Neuronal stem cell (in vitro differentiated cells): Measurements from ENCODE around the gene ESYT1.
"Not testable (repeated sequence)": the region's sequence is repeated elsewhere in the genome, so short reads cannot be mapped to it uniquely, and the experiment has no call there.

Source experiments
- DNase-seq: peaks from one replicate; pipeline ENCODE4 v3.0.0-alpha.2; 2013; ENCODE audit warnings: low spot score
- H2AFZ ChIP-seq: one replicate; pipeline ENCODE4 v1.6.1; 2013; ENCODE audit warnings: mild to moderate bottlenecking, low read length, inconsistent platforms
- H2AK5ac ChIP-seq: 2 replicates; pipeline ENCODE4 v1.6.1; 2013; ENCODE audit warnings: low read depth, mild to moderate bottlenecking, inconsistent platforms, low read length, moderate library complexity, mixed read lengths
- H2BK120ac ChIP-seq: 2 replicates; pipeline ENCODE4 v1.6.1; 2013; ENCODE audit warnings: low read depth, mild to moderate bottlenecking, inconsistent platforms, low read length, moderate library complexity, mixed read lengths
- H2BK12ac ChIP-seq: one replicate; pipeline ENCODE4 v1.6.1; 2013; ENCODE audit warnings: low read length, inconsistent platforms
- H2BK15ac ChIP-seq: 2 replicates; pipeline ENCODE4 v1.6.1; 2013; ENCODE audit warnings: mild to moderate bottlenecking, low read length, inconsistent platforms, mixed read lengths
- H2BK5ac ChIP-seq: one replicate; pipeline ENCODE4 v1.6.1; 2013; ENCODE audit warnings: inconsistent platforms, mild to moderate bottlenecking, low read length, moderate library complexity
- H3K14ac ChIP-seq: one replicate; pipeline ENCODE4 v1.6.1; 2013; ENCODE audit warnings: low read length, inconsistent platforms
- H3K18ac ChIP-seq: 2 replicates; pipeline ENCODE4 v1.6.1; 2013; ENCODE audit warnings: low read length, inconsistent platforms
- H3K23ac ChIP-seq: 2 replicates; pipeline ENCODE4 v1.6.1; 2013; ENCODE audit warnings: low read depth, mild to moderate bottlenecking, mixed read lengths, low read length, inconsistent platforms; ENCODE audit not compliant: poor library complexity
- H3K27ac ChIP-seq: replicated peaks from 3 replicates; pipeline ENCODE4 v1.5.1; 2013; ENCODE audit warnings: low read length, inconsistent platforms
- H3K27me3 ChIP-seq, 3 experiments: 2 replicates each; pipeline ENCODE4 v1.6.1; 2013; ENCODE audit warnings: low read length in 3 of 3, mild to moderate bottlenecking in 2 of 3, inconsistent platforms in 1 of 3, low read depth in 1 of 3, mixed read lengths in 1 of 3, moderate library complexity in 1 of 3; ENCODE audit not compliant: control insufficient read depth in 3 of 3, insufficient read depth in 3 of 3
- H3K36me3 ChIP-seq, 2 donors: replicated peaks in 1 of 2; 2 replicates each; pipeline ENCODE4 v1.6.1; 2013; ENCODE audit warnings: low read length in 2 of 2; ENCODE audit not compliant: control insufficient read depth in 2 of 2, insufficient read depth in 2 of 2
- H3K4ac ChIP-seq: 2 replicates; pipeline ENCODE4 v1.6.1; 2013; ENCODE audit warnings: inconsistent platforms, mild to moderate bottlenecking, low read length, moderate library complexity
- H3K4me1 ChIP-seq, 2 donors: 1 replicate in 1 of 2; 2 replicates in 1 of 2; pipeline ENCODE4 v1.6.1; 2013; ENCODE audit warnings: low read length in 2 of 2, low read depth in 1 of 2; ENCODE audit not compliant: control insufficient read depth in 2 of 2, insufficient read depth in 1 of 2
- H3K4me2 ChIP-seq: one replicate; pipeline ENCODE4 v1.6.1; 2013; ENCODE audit warnings: mild to moderate bottlenecking, low read length, inconsistent platforms; ENCODE audit not compliant: insufficient read depth, poor library complexity, severe bottlenecking
- H3K4me3 ChIP-seq, 2 donors: 2 replicates each; pipeline ENCODE4 v1.5.1; 2013; ENCODE audit warnings: low read length in 2 of 2, mild to moderate bottlenecking in 2 of 2, inconsistent platforms in 1 of 2, moderate library complexity in 1 of 2
- H3K79me1 ChIP-seq: one replicate; pipeline ENCODE4 v1.6.1; 2013; ENCODE audit warnings: low read depth, mild to moderate bottlenecking, inconsistent platforms, low read length, moderate library complexity
- H3K9ac ChIP-seq: one replicate; pipeline ENCODE4 v1.6.1; 2013; ENCODE audit warnings: mild to moderate bottlenecking, low read depth, low read length, inconsistent platforms; ENCODE audit not compliant: poor library complexity
- H3K9me3 ChIP-seq, 2 donors: replicated peaks in 1 of 2; 2 replicates each; pipeline versions ENCODE3 to v1.6.1; 2013; ENCODE audit warnings: low read length in 2 of 2, mild to moderate bottlenecking in 2 of 2, inconsistent platforms in 1 of 2, low read depth in 1 of 2, mixed read lengths in 1 of 2, moderate library complexity in 1 of 2; ENCODE audit not compliant: control insufficient read depth in 2 of 2, insufficient read depth in 1 of 2
- H4K8ac ChIP-seq: one replicate; pipeline ENCODE4 v1.6.1; 2013; ENCODE audit warnings: low read depth, mild to moderate bottlenecking, inconsistent platforms, low read length, moderate library complexity
- H4K91ac ChIP-seq: one replicate; pipeline ENCODE4 v1.6.1; 2013; ENCODE audit warnings: low read length, low read depth, mild to moderate bottlenecking, inconsistent platforms; ENCODE audit not compliant: poor library complexity
- WGBS, 2 donors: extraction: QIAGEN DNeasy Blood & Tissue Kit; methylation state at CpG; one replicate each; pipeline ENCODE4 v1.1.7; 2013; ENCODE audit warnings: missing lambda C conversion rate in 2 of 2, mixed read lengths in 1 of 2; ENCODE audit not compliant: insufficient read length in 2 of 2, insufficient replicate concordance in 1 of 2; ENCODE audit errors: extremely low coverage in 2 of 2; 5-methylcytosine and 5-hydroxymethylcytosine counted together

Gene ESYT1

GRCh38 chr12:56154246-56154771 is 26.2 kb downstream of the ESYT1 start:
- Histone ChIP-seq H3K18ac (no peak overlapping the region), H2AFZ (no peak overlapping the region), H2BK15ac (no peak overlapping the region), H3K36me3 (peaks cover 17 to 18% of the 10 kb centered on the region in 2 donors), H2BK12ac (no peak overlapping the region), H3K4me2 (no peak overlapping the region), H3K14ac (no peak overlapping the region), H3K79me1 (no peaks in the 10 kb centered on the region), H3K27ac (no peak overlapping the region), H3K4me3 (no peak overlapping the region), H2AK5ac (no peak overlapping the region), H4K91ac (no peak overlapping the region), H3K27me3 (no peaks in the 10 kb centered on the region), H4K8ac (no peak overlapping the region), H3K9me3 (no peaks in the 10 kb centered on the region), H3K4me1 (peaks cover 7 to 14% of the 10 kb centered on the region in 2 donors), H2BK5ac (no peak overlapping the region), H3K9ac (no peak overlapping the region), H2BK120ac (no peak overlapping the region), H3K4ac (no peak overlapping the region), H3K23ac (no peak overlapping the region)
- no peak for DNase-seq
- no CpG with 5 or more reads among the region's 1 CpG for WGBS, 2 donors

DNA sequence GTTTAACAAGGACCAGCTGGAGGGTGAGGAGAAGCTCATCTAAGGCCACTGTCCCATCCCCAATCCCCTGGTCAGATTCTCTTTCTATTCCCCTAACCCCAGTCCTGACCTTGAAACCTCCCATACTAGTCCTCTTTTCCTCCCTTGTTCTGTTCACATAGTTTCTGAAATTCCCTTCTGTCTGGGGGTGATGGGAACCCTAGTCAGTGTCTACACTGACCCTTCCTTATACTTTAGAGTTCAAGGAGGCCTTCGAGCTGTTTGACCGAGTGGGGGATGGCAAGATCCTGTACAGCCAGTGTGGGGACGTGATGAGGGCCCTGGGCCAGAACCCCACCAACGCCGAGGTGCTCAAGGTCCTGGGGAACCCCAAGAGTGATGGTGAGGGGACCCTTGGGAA is 26.8 kb downstream of the ESYT1 start:
- H3K27me3 ChIP-seq = no peaks in the 10 kb centered on the region
- no peak overlapping the region for H2AFZ ChIP-seq
- H4K91ac ChIP-seq = no peak overlapping the region
- peaks cover 18 to 23% of the 10 kb centered on the region in 2 donors for H3K36me3 ChIP-seq
- no peak overlapping the region for H2AK5ac ChIP-seq
- H3K9me3 ChIP-seq = no peaks in the 10 kb centered on the region
- no peak overlapping the region for H4K8ac ChIP-seq
- no peak overlapping the region for H2BK120ac ChIP-seq
- peaks cover 12 to 18% of the 10 kb centered on the region in 2 donors for H3K4me1 ChIP-seq
- no CpG with 5 or more reads among the region's 5 CpGs for WGBS, 2 donors
- no peak overlapping the region for H3K4ac ChIP-seq
- H3K18ac ChIP-seq = no peak overlapping the region
- no peak overlapping the region for H3K4me2 ChIP-seq
- no peak overlapping the region for H3K23ac ChIP-seq
- H3K14ac ChIP-seq = no peak overlapping the region
- no peak overlapping the region for H3K27ac ChIP-seq
- H2BK15ac ChIP-seq = no peak overlapping the region
- no peak overlapping the region for H3K4me3 ChIP-seq
- no peak overlapping the region for H2BK12ac ChIP-seq
- no peak for DNase-seq
- no peaks in the 10 kb centered on the region for H3K79me1 ChIP-seq
- H2BK5ac ChIP-seq = no peak overlapping the region
- no peak overlapping the region for H3K9ac ChIP-seq

DNA sequence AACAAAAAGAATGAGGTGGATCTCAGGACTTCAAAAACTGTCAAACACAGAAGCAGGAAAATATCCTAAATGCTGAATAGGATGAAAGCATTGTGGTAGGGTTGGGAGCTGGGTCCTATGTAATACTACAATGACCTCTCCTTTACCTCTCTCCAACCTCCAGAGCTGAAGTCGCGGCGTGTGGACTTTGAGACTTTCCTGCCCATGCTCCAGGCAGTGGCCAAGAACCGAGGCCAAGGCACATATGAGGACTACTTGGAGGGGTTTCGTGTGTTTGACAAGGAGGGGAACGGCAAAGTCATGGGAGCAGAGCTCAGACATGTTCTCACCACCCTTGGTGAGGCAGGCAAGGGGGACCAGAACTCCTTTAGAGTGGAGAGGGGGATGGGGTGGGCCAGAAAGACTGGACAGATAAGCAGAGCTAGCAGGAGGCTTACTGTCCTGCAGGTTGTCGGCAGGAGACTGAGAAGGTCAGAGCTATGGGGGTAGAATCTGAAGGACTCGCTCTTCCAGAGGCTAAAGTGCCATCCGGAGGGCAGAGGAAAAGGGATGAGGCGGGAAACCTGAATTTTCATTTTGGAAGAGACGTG is 27.3 kb downstream of the ESYT1 start:
- no peak overlapping the region for H3K4ac ChIP-seq
- no peak overlapping the region for H3K4me2 ChIP-seq
- DNase-seq = no peak
- WGBS, 2 donors = no CpG with 5 or more reads among the region's 11 CpGs
- H3K9ac ChIP-seq = no peak overlapping the region
- no peaks in the 10 kb centered on the region for H3K9me3 ChIP-seq
- no peak overlapping the region for H4K91ac ChIP-seq
- no peak overlapping the region for H2AK5ac ChIP-seq
- no peak overlapping the region for H2BK12ac ChIP-seq
- no peak overlapping the region for H3K4me3 ChIP-seq
- H2AFZ ChIP-seq = no peak overlapping the region
- peaks cover 18 to 23% of the 10 kb centered on the region in 2 donors for H3K4me1 ChIP-seq
- no peak overlapping the region for H2BK120ac ChIP-seq
- H3K23ac ChIP-seq = no peak overlapping the region
- no peak overlapping the region for H3K18ac ChIP-seq
- H3K14ac ChIP-seq = no peak overlapping the region
- no peak overlapping the region for H2BK15ac ChIP-seq
- no peaks in the 10 kb centered on the region for H3K79me1 ChIP-seq
- no peaks in the 10 kb centered on the region for H3K27me3 ChIP-seq
- H2BK5ac ChIP-seq = peak overlapping the region; percentile 2
- H4K8ac ChIP-seq = no peak overlapping the region
- peaks cover 21 to 28% of the 10 kb centered on the region in 2 donors for H3K36me3 ChIP-seq
- no peak overlapping the region for H3K27ac ChIP-seq

DNA sequence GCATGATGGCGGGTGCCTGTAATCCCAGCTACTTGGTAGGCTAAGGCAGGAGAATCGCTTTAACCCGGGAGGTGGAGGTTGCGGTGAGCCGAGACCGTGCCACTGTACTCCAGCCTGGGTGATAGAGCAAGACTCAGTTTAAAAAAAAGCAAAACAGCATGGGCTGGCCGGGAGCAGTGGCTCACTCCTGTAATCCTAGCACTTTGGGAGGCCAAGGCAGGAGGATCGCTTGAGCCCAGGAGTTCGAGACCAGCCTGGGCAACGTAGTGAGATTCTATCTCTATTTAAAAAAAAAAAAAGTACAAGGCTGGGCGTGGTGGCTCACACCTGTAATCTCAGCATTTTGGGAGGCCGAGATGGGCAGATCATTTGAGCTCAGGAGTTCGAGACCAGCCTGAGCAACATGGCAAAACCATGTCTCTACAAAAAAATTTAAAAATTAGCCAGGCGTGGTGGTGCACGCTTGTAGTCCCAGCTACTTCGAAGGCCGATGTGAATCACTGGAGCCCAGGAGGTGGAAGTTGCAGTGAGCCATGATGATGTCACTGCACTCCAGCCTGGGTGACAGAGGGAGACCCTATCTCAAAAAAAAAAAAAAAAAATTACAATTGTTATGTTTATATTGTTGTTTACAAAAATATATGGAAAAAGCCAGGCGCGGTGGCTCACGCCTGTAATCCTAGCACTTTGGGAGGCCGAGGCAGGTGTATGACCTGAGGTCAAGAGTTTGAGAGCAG is 28.6 kb downstream of the ESYT1 start:
- not testable (repeated sequence) for H4K8ac ChIP-seq, H2AK5ac ChIP-seq, H2BK120ac ChIP-seq, H3K23ac ChIP-seq, H3K4me2 ChIP-seq, H3K4me3 ChIP-seq, H4K91ac ChIP-seq, H3K79me1 ChIP-seq, H2BK15ac ChIP-seq, H3K9ac ChIP-seq, H3K4ac ChIP-seq, H2BK5ac ChIP-seq, H3K9me3 ChIP-seq, H2BK12ac ChIP-seq, DNase-seq, H2AFZ ChIP-seq, H3K14ac ChIP-seq, H3K27me3 ChIP-seq, H3K18ac ChIP-seq
- peaks cover 30 to 41% of the 10 kb centered on the region in 2 donors for H3K36me3 ChIP-seq
- peaks cover 27 to 34% of the 10 kb centered on the region in 2 donors for H3K4me1 ChIP-seq
- no CpG with 5 or more reads among the region's 21 CpGs for WGBS, 2 donors
- peak overlapping the region; percentile 96 for H3K27ac ChIP-seq
